C4-2B (cell line): ENCODE results near the gene PTPRN2.

Experiments
- ZFX ChIP-seq: fragments of 450-650 bp; IDR thresholded peaks from 2 replicates; pipeline ENCODE4 v1.6.1; 2017
- TF ChIP-seq, protein P1 (sequence below): fragments of 450-650 bp; conservative IDR thresholded peaks from 2 replicates; pipeline ENCODE4 v1.5.1; 2017; ENCODE audit warnings: mild to moderate bottlenecking

DNA sequence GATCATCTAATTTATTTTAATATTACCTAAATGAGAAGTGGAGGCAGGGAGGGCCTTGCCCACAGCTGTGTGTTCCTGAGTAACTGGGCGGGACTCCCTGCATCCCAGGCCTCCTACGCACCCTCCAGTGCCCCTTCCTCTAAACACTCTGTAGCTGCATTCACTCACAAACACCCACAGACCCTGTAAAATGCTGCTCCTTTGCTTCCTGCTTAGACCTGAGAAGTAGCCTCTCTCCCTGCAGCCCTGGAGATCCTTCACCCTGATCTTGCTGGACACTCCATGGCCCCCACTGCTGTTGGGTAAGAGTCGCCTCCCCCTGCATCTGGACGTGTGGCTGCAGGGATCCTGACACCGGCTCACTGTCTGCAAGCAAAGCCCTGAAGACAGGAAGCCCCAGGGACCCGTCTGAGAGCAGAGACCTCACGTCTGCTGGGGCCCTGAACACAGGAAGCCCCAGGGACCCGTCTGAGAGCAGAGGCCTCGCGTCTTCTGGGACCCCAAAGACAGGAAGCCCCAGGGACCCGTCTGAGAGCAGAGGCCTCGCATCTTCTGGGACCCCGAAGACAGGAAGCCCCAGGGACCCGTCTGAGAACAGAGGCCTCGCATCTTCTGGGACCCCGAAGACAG lies 661.0 kb downstream of the PTPRN2 start:
- TF ChIP-seq, protein P1, sequence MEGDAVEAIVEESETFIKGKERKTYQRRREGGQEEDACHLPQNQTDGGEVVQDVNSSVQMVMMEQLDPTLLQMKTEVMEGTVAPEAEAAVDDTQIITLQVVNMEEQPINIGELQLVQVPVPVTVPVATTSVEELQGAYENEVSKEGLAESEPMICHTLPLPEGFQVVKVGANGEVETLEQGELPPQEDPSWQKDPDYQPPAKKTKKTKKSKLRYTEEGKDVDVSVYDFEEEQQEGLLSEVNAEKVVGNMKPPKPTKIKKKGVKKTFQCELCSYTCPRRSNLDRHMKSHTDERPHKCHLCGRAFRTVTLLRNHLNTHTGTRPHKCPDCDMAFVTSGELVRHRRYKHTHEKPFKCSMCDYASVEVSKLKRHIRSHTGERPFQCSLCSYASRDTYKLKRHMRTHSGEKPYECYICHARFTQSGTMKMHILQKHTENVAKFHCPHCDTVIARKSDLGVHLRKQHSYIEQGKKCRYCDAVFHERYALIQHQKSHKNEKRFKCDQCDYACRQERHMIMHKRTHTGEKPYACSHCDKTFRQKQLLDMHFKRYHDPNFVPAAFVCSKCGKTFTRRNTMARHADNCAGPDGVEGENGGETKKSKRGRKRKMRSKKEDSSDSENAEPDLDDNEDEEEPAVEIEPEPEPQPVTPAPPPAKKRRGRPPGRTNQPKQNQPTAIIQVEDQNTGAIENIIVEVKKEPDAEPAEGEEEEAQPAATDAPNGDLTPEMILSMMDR = no peak
- no peak for TF ChIP-seq ZFX
